ENCODE data around the gene OMP.

DNA sequence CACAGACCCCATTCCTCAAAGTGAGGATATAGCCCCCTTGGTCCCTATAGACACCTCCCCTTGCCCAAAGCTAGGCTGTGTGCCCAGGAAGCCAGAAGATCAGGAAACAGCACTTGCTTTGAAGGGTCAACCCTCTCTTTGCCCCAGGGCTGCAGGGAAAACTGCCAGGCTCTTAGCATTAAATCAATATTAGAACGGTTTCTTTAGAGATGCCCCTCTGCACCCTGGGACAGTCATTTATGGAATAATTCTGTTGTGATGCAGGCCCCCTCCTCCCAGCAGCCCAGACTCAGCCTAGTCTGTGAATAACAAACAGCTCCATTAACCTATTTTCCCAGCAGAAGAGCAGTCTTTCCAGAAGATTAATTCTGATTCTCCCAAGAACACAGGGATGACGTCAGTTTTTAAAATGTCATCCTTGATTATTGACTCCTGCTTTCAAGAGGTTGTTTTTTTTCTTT, 47.5 kb upstream of the OMP start:
- TF ChIP-seq TAF1 (IDR thresholded peaks at IDR 0.05; ENCODE audit: borderline replicate concordance, low read depth, low read length): no peak
- no peak for TF ChIP-seq POLR2AphosphoS5 (IDR thresholded peaks at IDR 0.05; ENCODE audit: low read depth, low read length)

All from GM12892 (cell line).